Skin of body (tissue), 2 donors: ENCODE data around the gene ZNF329. TPM values are rescaled to one million over a fixed set of nuclear protein-coding genes. Genes with fewer than 3 reads are reported as not detected.
"Not testable (repeated sequence)": the region's sequence is repeated elsewhere in the genome, so short reads cannot be mapped to it uniquely, and the experiment has no call there.

Experiments used
- DNase-seq: peaks from one replicate; lab custom pipeline; 2025; lab: John Stamatoyannopoulos, UW
- total RNA-seq: library from RNA; depleted of rRNA; stranded (reverse); fragments of >200 nt; gene quantifications from one replicate; pipeline ENCODE4 v1.2.3, GENCODE V29; 2014

ZNF329 gene
- 11.8 TPM for total RNA-seq

GRCh38 chr19:58150328-58150921, at the start of gene ZNF329:
Gene ZNF329, minus strand, starts transcription at chr19:58150789. Its CDS starts 21,286 bp downstream, at chr19:58129503.
- peak; percentile 55 for DNase-seq

- DNase-seq, result no peak
These were observed 46.5 kb upstream of the ZNF329 start for GRCh38 chr19:58196901-58197616.

- peak; percentile 35 for DNase-seq
These were observed 33.2 kb upstream of the ZNF329 start for GRCh38 chr19:58183817-58184215.

GRCh38 chr19:58182989-58183816, 32.6 kb upstream of the ZNF329 start, which contains the start of gene ZNF274:
Gene ZNF274, plus strand, starts transcription at chr19:58183061. Its CDS starts 905 bp downstream, at chr19:58183966.
- DNase-seq, result peak; percentile 75

GRCh38 chr19:58182577-58182988, 32.0 kb upstream of the ZNF329 start:
- DNase-seq, result no peak

- no peak for DNase-seq
These were observed 31.4 kb upstream of the ZNF329 start for GRCh38 chr19:58181902-58182576.

GRCh38 chr19:58170860-58171259, 20.3 kb upstream of the ZNF329 start:
- DNase-seq, result no peak

- DNase-seq, result no peak
These were observed 16.2 kb upstream of the ZNF329 start for GRCh38 chr19:58166708-58167280.

GRCh38 chr19:58166268-58166667, 15.7 kb upstream of the ZNF329 start:
- DNase-seq, result no peak

- no peak for DNase-seq
These were observed 6.6 kb upstream of the ZNF329 start for GRCh38 chr19:58157045-58157728.

GRCh38 chr19:58154679-58155648, 4.4 kb upstream of the ZNF329 start:
- DNase-seq, result peak; percentile 90

- DNase-seq, result peak; percentile 46
These were observed 3.7 kb upstream of the ZNF329 start for GRCh38 chr19:58154287-58154678.

- no peak for DNase-seq
These were observed 2.8 kb upstream of the ZNF329 start for GRCh38 chr19:58153386-58153785.

GRCh38 chr19:58147475-58147874, 3.1 kb downstream of the ZNF329 start:
- not testable (repeated sequence) for DNase-seq

- DNase-seq, result no peak
These were observed 4.7 kb downstream of the ZNF329 start for GRCh38 chr19:58145849-58146248.

- DNase-seq, result no peak
These were observed 16.3 kb downstream of the ZNF329 start for GRCh38 chr19:58134244-58134643.

- DNase-seq, result no peak
These were observed 21.3 kb downstream of the ZNF329 start for GRCh38 chr19:58129284-58129683.

- DNase-seq, result no peak
These were observed 22.4 kb downstream of the ZNF329 start for GRCh38 chr19:58128041-58128685.

GRCh38 chr19:58123354-58123753, 27.2 kb downstream of the ZNF329 start:
- DNase-seq, result no peak
